Omental fat pad (tissue), 4 donors: ENCODE results near the gene LSM14B. TPM values are rescaled to one million over a fixed set of nuclear protein-coding genes. Genes with fewer than 3 reads are reported as not detected.
A peak's percentile ranks its signal among the peaks of the same experiment; 100 is the strongest.

ENCODE experiments used
- ATAC-seq: fragments of 150-250 bp; one replicate; pipeline ENCODE4 v1.9.1; 2016; ENCODE audit warnings: mild to moderate bottlenecking, moderate library complexity; ENCODE audit not compliant: low FRiP score
- DNase-seq: peaks from one replicate; pipeline ENCODE4 v3.0.0-alpha.2; 2019; ENCODE audit warnings: low spot score
- CTCF ChIP-seq, 3 donors: fragments of 450-650 bp; IDR thresholded peaks; one replicate each; pipeline ENCODE4 v1.5.1; 2016 to 2017; ENCODE audit warnings: antibody characterized with exemption in 3 of 3, mild to moderate bottlenecking in 3 of 3, moderate library complexity in 2 of 3
- total RNA-seq, 4 donors: library from RNA; depleted of rRNA; stranded (reverse); fragments of >200 nt; gene quantifications; one replicate each; pipeline ENCODE4 v1.1.0, GENCODE V29; 2016

The LSM14B gene
- total RNA-seq, 4 donors from 2014 or later = 13.1 to 23.8 (median 16.0) TPM

GRCh38 chr20:62127799-62128198 is 5.5 kb downstream of the LSM14B start:
- TF ChIP-seq CTCF (IDR thresholded peaks at IDR 0.05) = no peak

GRCh38 chr20:62128502-62128901 is 6.2 kb downstream of the LSM14B start:
- DNase-seq (no peak), ATAC-seq (no peak)
- no peak for TF ChIP-seq CTCF (IDR thresholded peaks at IDR 0.05)

More at GRCh38 chr20:62127799-62128198, 5.5 kb downstream of the LSM14B start:
- ATAC-seq (no peak), DNase-seq (no peak)

GRCh38 chr20:62129731-62130531 is 7.7 kb downstream of the LSM14B start:
- no peak for TF ChIP-seq CTCF (IDR thresholded peaks at IDR 0.05)
- DNase-seq = no peak
- no peak for ATAC-seq

GRCh38 chr20:62131560-62132320 is 9.5 kb downstream of the LSM14B start:
- no peak for ATAC-seq
- TF ChIP-seq CTCF (IDR thresholded peaks at IDR 0.05) = no peak
- DNase-seq = no peak

- TF ChIP-seq CTCF (IDR thresholded peaks at IDR 0.05) = no peak
- ATAC-seq (no peak), DNase-seq (no peak)
These were observed 10.1 kb downstream of the LSM14B start for GRCh38 chr20:62132421-62132820.

- DNase-seq = no peak
- TF ChIP-seq CTCF (IDR thresholded peaks at IDR 0.05) = no peak
- ATAC-seq = peak; percentile 24
These were observed 11.0 kb downstream of the LSM14B start for GRCh38 chr20:62133051-62133845.
